ENCODE results near the gene GPR137C. TPM values are rescaled to one million over a fixed set of nuclear protein-coding genes. Genes with fewer than 3 reads are reported as not detected.

GPR137C gene
- polyA plus RNA-seq (2013, experiment 1 of 2), result 0.83 TPM
- 0.85 TPM for polyA plus RNA-seq (2013, experiment 2 of 2)

GRCh38 chr14:52552063-52552988 lies at the start of gene GPR137C, which contains the start of gene TXNDC16:
TSS of gene GPR137C (plus strand) at chr14:52552836. CDS start at chr14:52553148, 312 bp downstream.
TSS of gene TXNDC16 (minus strand) at chr14:52552505. CDS start at chr14:52543557, 8,948 bp downstream.
- H3K27ac ChIP-seq (ENCODE audit: low read depth, low read length), result peak within 1 kb of the TSS; percentile 78
- H4K8ac ChIP-seq (ENCODE audit: low read depth, low read length), result no peak within 1 kb of the TSS
- no peak within 1 kb of the TSS for H3K4ac ChIP-seq (ENCODE audit: low read depth, low read length)
- H3K18ac ChIP-seq (ENCODE audit: low read length), result peak within 1 kb of the TSS; percentile 7
- H3K36me3 ChIP-seq (ENCODE audit: control insufficient read depth, insufficient read depth, low read length), result no peaks in the 10 kb centered on the region
- H2BK120ac ChIP-seq (ENCODE audit: low read depth, low read length), result no peak within 1 kb of the TSS
- H2AK5ac ChIP-seq (ENCODE audit: low read length), result no peak within 1 kb of the TSS
- no peak within 1 kb of the TSS for H4K5ac ChIP-seq (ENCODE audit: low read length)
- H2BK5ac ChIP-seq (ENCODE audit: low read length), result no peak within 1 kb of the TSS
- H2BK15ac ChIP-seq (replicated peaks; ENCODE audit: low read depth), result no peak within 1 kb of the TSS
- H3K56ac ChIP-seq (ENCODE audit: low read length), result peak within 1 kb of the TSS; percentile 90
- peaks cover 1% of the 10 kb centered on the region for H3K4me1 ChIP-seq (ENCODE audit: control insufficient read depth, low read depth, low read length)
- H3K27me3 ChIP-seq (ENCODE audit: insufficient read depth, low read length, poor library complexity), result peaks cover 2% of the 10 kb centered on the region
- H3K23ac ChIP-seq (ENCODE audit: low read length), result peak within 1 kb of the TSS; percentile 85
- peak within 1 kb of the TSS; percentile 75 for H3K4me3 ChIP-seq (ENCODE audit: low read length)
- H3K79me1 ChIP-seq (ENCODE audit: low read length), result peaks cover 2% of the 10 kb centered on the region
- H3K79me2 ChIP-seq (ENCODE audit: control insufficient read depth, insufficient read depth, low read length), result no peaks in the 10 kb centered on the region
- peak within 1 kb of the TSS; percentile 100 for H3K4me2 ChIP-seq (ENCODE audit: low read length)
- H3K9ac ChIP-seq (ENCODE audit: low read length), result peak within 1 kb of the TSS; percentile 78
- no CpG with 5 or more reads among the region's 81 CpGs for whole genome bisulfite sequencing (ENCODE audit: extremely low coverage, insufficient coverage, low lambda C conversion rate)
- peak; percentile 100 for DNase-seq

- no peaks in the 10 kb centered on the region for H3K79me1 ChIP-seq (ENCODE audit: low read length)
- H3K79me2 ChIP-seq (ENCODE audit: control insufficient read depth, insufficient read depth, low read length), result no peaks in the 10 kb centered on the region
- H2BK5ac ChIP-seq (ENCODE audit: low read length), result no peak overlapping the region
- WGBS (ENCODE audit: extremely low coverage, insufficient coverage, low lambda C conversion rate), result no CpG with 5 or more reads among the region's 1 CpG
- H2AK5ac ChIP-seq (ENCODE audit: low read length), result no peak overlapping the region
- H4K5ac ChIP-seq (ENCODE audit: low read length), result no peak overlapping the region
- DNase-seq, result no peak
- no peak overlapping the region for H3K18ac ChIP-seq (ENCODE audit: low read length)
- no peak overlapping the region for H2BK15ac ChIP-seq (replicated peaks; ENCODE audit: low read depth)
- H3K4me3 ChIP-seq (ENCODE audit: low read length), result no peak overlapping the region
- no peaks in the 10 kb centered on the region for H3K27me3 ChIP-seq (ENCODE audit: insufficient read depth, low read length, poor library complexity)
- H2BK120ac ChIP-seq (ENCODE audit: low read depth, low read length), result no peak overlapping the region
- H3K23ac ChIP-seq (ENCODE audit: low read length), result no peak overlapping the region
- H3K56ac ChIP-seq (ENCODE audit: low read length), result no peak overlapping the region
- no peak overlapping the region for H4K8ac ChIP-seq (ENCODE audit: low read depth, low read length)
- no peaks in the 10 kb centered on the region for H3K36me3 ChIP-seq (ENCODE audit: control insufficient read depth, insufficient read depth, low read length)
- no peaks in the 10 kb centered on the region for H3K4me1 ChIP-seq (ENCODE audit: control insufficient read depth, low read depth, low read length)
- H3K9ac ChIP-seq (ENCODE audit: low read length), result no peak overlapping the region
- no peak overlapping the region for H3K4me2 ChIP-seq (ENCODE audit: low read length)
- H3K27ac ChIP-seq (ENCODE audit: low read depth, low read length), result no peak overlapping the region
- H3K4ac ChIP-seq (ENCODE audit: low read depth, low read length), result no peak overlapping the region
Observed at GRCh38 chr14:52513249-52513648, 39.4 kb upstream of the GPR137C start.

GRCh38 chr14:52514046-52514811 lies 38.4 kb upstream of the GPR137C start:
- H2BK15ac ChIP-seq (replicated peaks; ENCODE audit: low read depth), result no peak overlapping the region
- no peaks in the 10 kb centered on the region for H3K36me3 ChIP-seq (ENCODE audit: control insufficient read depth, insufficient read depth, low read length)
- no peak overlapping the region for H3K18ac ChIP-seq (ENCODE audit: low read length)
- H3K27ac ChIP-seq (ENCODE audit: low read depth, low read length), result no peak overlapping the region
- no peak overlapping the region for H3K56ac ChIP-seq (ENCODE audit: low read length)
- H3K4ac ChIP-seq (ENCODE audit: low read depth, low read length), result no peak overlapping the region
- no peak overlapping the region for H3K23ac ChIP-seq (ENCODE audit: low read length)
- H3K4me3 ChIP-seq (ENCODE audit: low read length), result no peak overlapping the region
- no peak overlapping the region for H3K4me2 ChIP-seq (ENCODE audit: low read length)
- no peak overlapping the region for H2BK120ac ChIP-seq (ENCODE audit: low read depth, low read length)
- H2AK5ac ChIP-seq (ENCODE audit: low read length), result no peak overlapping the region
- H3K79me1 ChIP-seq (ENCODE audit: low read length), result no peaks in the 10 kb centered on the region
- H3K9ac ChIP-seq (ENCODE audit: low read length), result no peak overlapping the region
- no CpG with 5 or more reads among the region's 4 CpGs for WGBS (ENCODE audit: extremely low coverage, insufficient coverage, low lambda C conversion rate)
- no peaks in the 10 kb centered on the region for H3K4me1 ChIP-seq (ENCODE audit: control insufficient read depth, low read depth, low read length)
- no peak overlapping the region for H4K5ac ChIP-seq (ENCODE audit: low read length)
- no peak overlapping the region for H4K8ac ChIP-seq (ENCODE audit: low read depth, low read length)
- no peaks in the 10 kb centered on the region for H3K79me2 ChIP-seq (ENCODE audit: control insufficient read depth, insufficient read depth, low read length)
- no peaks in the 10 kb centered on the region for H3K27me3 ChIP-seq (ENCODE audit: insufficient read depth, low read length, poor library complexity)
- no peak overlapping the region for H2BK5ac ChIP-seq (ENCODE audit: low read length)
- peak; percentile 32 for DNase-seq

- no peaks in the 10 kb centered on the region for H3K4me1 ChIP-seq (ENCODE audit: control insufficient read depth, low read depth, low read length)
- H4K5ac ChIP-seq (ENCODE audit: low read length), result no peak overlapping the region
- no peak for DNase-seq
- no peak overlapping the region for H3K4me2 ChIP-seq (ENCODE audit: low read length)
- no peak overlapping the region for H3K9ac ChIP-seq (ENCODE audit: low read length)
- no peak overlapping the region for H3K56ac ChIP-seq (ENCODE audit: low read length)
- no peak overlapping the region for H3K4me3 ChIP-seq (ENCODE audit: low read length)
- H3K23ac ChIP-seq (ENCODE audit: low read length), result no peak overlapping the region
- no peak overlapping the region for H2AK5ac ChIP-seq (ENCODE audit: low read length)
- no peaks in the 10 kb centered on the region for H3K36me3 ChIP-seq (ENCODE audit: control insufficient read depth, insufficient read depth, low read length)
- no peak overlapping the region for H3K4ac ChIP-seq (ENCODE audit: low read depth, low read length)
- no peak overlapping the region for H3K27ac ChIP-seq (ENCODE audit: low read depth, low read length)
- no peak overlapping the region for H2BK120ac ChIP-seq (ENCODE audit: low read depth, low read length)
- no peaks in the 10 kb centered on the region for H3K79me1 ChIP-seq (ENCODE audit: low read length)
- no CpG with 5 or more reads among the region's 1 CpG for WGBS (ENCODE audit: extremely low coverage, insufficient coverage, low lambda C conversion rate)
- H3K79me2 ChIP-seq (ENCODE audit: control insufficient read depth, insufficient read depth, low read length), result no peaks in the 10 kb centered on the region
- no peak overlapping the region for H3K18ac ChIP-seq (ENCODE audit: low read length)
- no peak overlapping the region for H4K8ac ChIP-seq (ENCODE audit: low read depth, low read length)
- H2BK5ac ChIP-seq (ENCODE audit: low read length), result no peak overlapping the region
- H3K27me3 ChIP-seq (ENCODE audit: insufficient read depth, low read length, poor library complexity), result no peaks in the 10 kb centered on the region
- H2BK15ac ChIP-seq (replicated peaks; ENCODE audit: low read depth), result no peak overlapping the region
Observed at GRCh38 chr14:52522033-52522432, 30.6 kb upstream of the GPR137C start.

GRCh38 chr14:52522581-52523345 lies 29.9 kb upstream of the GPR137C start:
- no peaks in the 10 kb centered on the region for H3K79me1 ChIP-seq (ENCODE audit: low read length)
- no peak overlapping the region for H2BK5ac ChIP-seq (ENCODE audit: low read length)
- H3K4ac ChIP-seq (ENCODE audit: low read depth, low read length), result no peak overlapping the region
- H3K36me3 ChIP-seq (ENCODE audit: control insufficient read depth, insufficient read depth, low read length), result no peaks in the 10 kb centered on the region
- H3K27ac ChIP-seq (ENCODE audit: low read depth, low read length), result no peak overlapping the region
- no peak overlapping the region for H3K56ac ChIP-seq (ENCODE audit: low read length)
- no peaks in the 10 kb centered on the region for H3K4me1 ChIP-seq (ENCODE audit: control insufficient read depth, low read depth, low read length)
- H2BK15ac ChIP-seq (replicated peaks; ENCODE audit: low read depth), result no peak overlapping the region
- H4K8ac ChIP-seq (ENCODE audit: low read depth, low read length), result no peak overlapping the region
- H4K5ac ChIP-seq (ENCODE audit: low read length), result no peak overlapping the region
- H2BK120ac ChIP-seq (ENCODE audit: low read depth, low read length), result no peak overlapping the region
- no peaks in the 10 kb centered on the region for H3K79me2 ChIP-seq (ENCODE audit: control insufficient read depth, insufficient read depth, low read length)
- no peak overlapping the region for H3K4me3 ChIP-seq (ENCODE audit: low read length)
- H2AK5ac ChIP-seq (ENCODE audit: low read length), result no peak overlapping the region
- DNase-seq, result no peak
- no peak overlapping the region for H3K4me2 ChIP-seq (ENCODE audit: low read length)
- no peaks in the 10 kb centered on the region for H3K27me3 ChIP-seq (ENCODE audit: insufficient read depth, low read length, poor library complexity)
- no peak overlapping the region for H3K18ac ChIP-seq (ENCODE audit: low read length)
- H3K23ac ChIP-seq (ENCODE audit: low read length), result no peak overlapping the region
- no peak overlapping the region for H3K9ac ChIP-seq (ENCODE audit: low read length)

All from mesendoderm (in vitro differentiated cells).